ENCODE data around the gene TCTN2. TPM values are rescaled to one million over a fixed set of nuclear protein-coding genes. Genes with fewer than 3 reads are reported as not detected.

The TCTN2 gene
- total RNA-seq, 1 donor from 2014 or later, result 15.8 TPM

DNA sequence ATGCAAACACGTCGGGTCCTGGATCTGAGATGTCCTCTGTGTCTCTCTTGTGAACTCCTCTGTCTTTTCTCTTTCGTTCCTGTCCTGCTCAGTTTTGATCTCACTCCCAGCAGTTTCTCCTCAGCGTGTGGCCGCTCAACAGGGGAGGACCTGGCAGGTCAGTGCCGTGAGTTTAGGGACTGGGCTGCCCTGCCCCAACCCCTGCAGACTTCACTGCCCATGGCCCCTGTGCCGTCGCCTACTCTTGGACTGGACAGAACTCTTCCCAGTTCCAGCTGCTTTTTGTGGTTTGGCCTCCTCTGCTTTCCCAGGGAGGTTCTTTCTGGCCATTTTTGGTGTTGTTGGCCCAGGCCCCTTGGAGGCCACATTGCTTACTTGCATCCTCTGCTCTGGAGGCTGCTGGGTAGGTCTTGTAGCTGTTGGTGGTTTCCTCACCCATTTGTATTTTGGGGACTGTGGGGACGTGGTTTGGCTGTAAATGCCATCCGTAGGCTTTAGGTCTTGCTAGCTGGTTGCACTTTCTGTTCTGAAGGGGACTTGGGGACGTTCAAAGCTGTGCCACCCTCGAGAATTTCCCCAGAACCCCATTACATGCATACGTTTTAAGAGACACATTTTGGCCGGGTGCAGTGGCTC, 71.1 kb downstream of the TCTN2 start:
- no peak overlapping the region for H3K27ac Mint-ChIP-seq
- H3K36me3 ChIP-seq, result peaks cover 11% of the 10 kb centered on the region
- H3K36me3 Mint-ChIP-seq, result peaks cover 15% of the 10 kb centered on the region

DNA sequence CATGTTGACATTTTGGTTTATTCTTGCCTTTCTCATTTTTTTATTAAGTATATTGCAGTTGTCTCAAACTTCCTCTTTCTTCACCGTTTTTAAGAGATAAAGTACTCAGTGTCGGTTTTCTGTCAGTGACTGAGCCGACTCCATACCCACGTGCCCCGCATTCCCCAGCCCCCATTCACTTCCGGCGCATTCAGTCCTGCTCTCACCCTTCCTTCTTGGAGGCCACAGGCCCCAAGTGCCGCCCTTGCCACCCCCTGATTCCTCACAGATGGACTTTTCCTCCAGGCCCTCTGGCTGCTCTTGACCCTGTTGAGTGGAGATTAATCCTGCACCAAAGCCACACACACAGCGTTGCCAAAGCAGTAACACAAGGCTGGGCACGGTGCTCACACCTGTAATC, 72.1 kb downstream of the TCTN2 start:
- no peak overlapping the region for H3K4me2 ChIP-seq
- H3K4me3 ChIP-seq, result no peak overlapping the region
- H3K27me3 Mint-ChIP-seq (ENCODE audit: insufficient read depth, low read depth), result peaks cover 3% of the 10 kb centered on the region
- H3K9me3 ChIP-seq (ENCODE audit: low read depth), result no peaks in the 10 kb centered on the region
- H3K27me3 ChIP-seq, result no peaks in the 10 kb centered on the region
- H3K4me1 Mint-ChIP-seq, result no peaks in the 10 kb centered on the region
- H4K20me1 ChIP-seq (ENCODE audit: low read depth), result peaks cover 4% of the 10 kb centered on the region
- no peaks in the 10 kb centered on the region for H3K4me1 ChIP-seq
- no peaks in the 10 kb centered on the region for H3K9me3 Mint-ChIP-seq
- H3F3A ChIP-seq (ENCODE audit: low read depth), result no peaks in the 10 kb centered on the region
- no peak overlapping the region for H3K27ac Mint-ChIP-seq
- H3K4me3 Mint-ChIP-seq, result no peak overlapping the region
- H3K36me3 Mint-ChIP-seq, result peaks cover 17% of the 10 kb centered on the region
- no peak overlapping the region for H3K27ac ChIP-seq
- no peak overlapping the region for H2AFZ ChIP-seq (replicated peaks)
- H3K36me3 ChIP-seq, result peaks cover 4% of the 10 kb centered on the region
- H3K79me2 ChIP-seq (ENCODE audit: low read depth), result no peaks in the 10 kb centered on the region
- TF ChIP-seq, protein P1, sequence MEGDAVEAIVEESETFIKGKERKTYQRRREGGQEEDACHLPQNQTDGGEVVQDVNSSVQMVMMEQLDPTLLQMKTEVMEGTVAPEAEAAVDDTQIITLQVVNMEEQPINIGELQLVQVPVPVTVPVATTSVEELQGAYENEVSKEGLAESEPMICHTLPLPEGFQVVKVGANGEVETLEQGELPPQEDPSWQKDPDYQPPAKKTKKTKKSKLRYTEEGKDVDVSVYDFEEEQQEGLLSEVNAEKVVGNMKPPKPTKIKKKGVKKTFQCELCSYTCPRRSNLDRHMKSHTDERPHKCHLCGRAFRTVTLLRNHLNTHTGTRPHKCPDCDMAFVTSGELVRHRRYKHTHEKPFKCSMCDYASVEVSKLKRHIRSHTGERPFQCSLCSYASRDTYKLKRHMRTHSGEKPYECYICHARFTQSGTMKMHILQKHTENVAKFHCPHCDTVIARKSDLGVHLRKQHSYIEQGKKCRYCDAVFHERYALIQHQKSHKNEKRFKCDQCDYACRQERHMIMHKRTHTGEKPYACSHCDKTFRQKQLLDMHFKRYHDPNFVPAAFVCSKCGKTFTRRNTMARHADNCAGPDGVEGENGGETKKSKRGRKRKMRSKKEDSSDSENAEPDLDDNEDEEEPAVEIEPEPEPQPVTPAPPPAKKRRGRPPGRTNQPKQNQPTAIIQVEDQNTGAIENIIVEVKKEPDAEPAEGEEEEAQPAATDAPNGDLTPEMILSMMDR (IDR thresholded peaks at IDR 0.05), result no peak
- no peak overlapping the region for H3K9ac ChIP-seq
- no peak for DNase-seq (ENCODE audit: low spot score)

More for the DNA sequence above, 71.1 kb downstream of the TCTN2 start:
- Mint-ChIP-seq H3K4me1 (no peaks in the 10 kb centered on the region), H3K27me3 (ENCODE audit: insufficient read depth, low read depth) (peaks cover 3% of the 10 kb centered on the region), H3K4me3 (no peak overlapping the region), H3K9me3 (no peaks in the 10 kb centered on the region)
- H4K20me1 ChIP-seq (ENCODE audit: low read depth), result no peaks in the 10 kb centered on the region
- H3K9ac ChIP-seq, result no peak overlapping the region
- no peaks in the 10 kb centered on the region for H3K9me3 ChIP-seq (ENCODE audit: low read depth)
- no peaks in the 10 kb centered on the region for H3K4me1 ChIP-seq
- no peak overlapping the region for H3K4me2 ChIP-seq
- no peak overlapping the region for H3K4me3 ChIP-seq
- no peaks in the 10 kb centered on the region for H3K79me2 ChIP-seq (ENCODE audit: low read depth)
- no peak for TF ChIP-seq EZH2 (IDR thresholded peaks at IDR 0.05)
- TF ChIP-seq EZH2phosphoT487 (IDR thresholded peaks at IDR 0.05), result no peak
- TF ChIP-seq, protein P1 (IDR thresholded peaks at IDR 0.05), result no peak
- no peak overlapping the region for H2AFZ ChIP-seq (replicated peaks)
- no peak for DNase-seq (ENCODE audit: low spot score)
- no peak overlapping the region for H3K27ac ChIP-seq
- no peaks in the 10 kb centered on the region for H3K27me3 ChIP-seq
- no peaks in the 10 kb centered on the region for H3F3A ChIP-seq (ENCODE audit: low read depth)

DNA sequence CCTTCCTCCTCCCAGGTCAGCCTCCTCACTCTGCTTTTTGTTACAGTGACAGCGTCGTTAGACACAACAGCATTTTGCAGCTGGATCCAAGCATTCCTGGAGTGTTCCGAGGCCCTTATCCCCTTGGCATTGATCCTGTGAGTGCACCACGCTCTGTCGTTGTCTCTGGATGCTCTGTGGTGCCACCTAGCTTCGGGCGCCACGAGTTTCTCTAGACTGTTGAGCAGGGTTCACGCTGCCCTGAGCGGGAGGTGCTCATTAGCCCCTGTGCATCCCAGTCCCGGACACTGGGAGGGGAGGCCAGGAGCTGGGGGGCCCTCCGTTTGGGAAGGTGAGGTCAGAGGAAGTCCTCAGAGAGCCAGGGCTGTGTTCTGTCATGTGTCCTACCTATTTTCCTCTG, 73.9 kb downstream of the TCTN2 start:
- Mint-ChIP-seq H3K27me3 (ENCODE audit: insufficient read depth, low read depth) (peaks cover 3% of the 10 kb centered on the region), H3K27ac (no peak overlapping the region), H3K4me1 (no peaks in the 10 kb centered on the region), H3K36me3 (peaks cover 17% of the 10 kb centered on the region), H3K4me3 (no peak overlapping the region), H3K9me3 (no peaks in the 10 kb centered on the region)
- H3K27ac ChIP-seq, result no peak overlapping the region
- TF ChIP-seq, protein P1 (IDR thresholded peaks at IDR 0.05), result no peak
- TF ChIP-seq EZH2phosphoT487 (IDR thresholded peaks at IDR 0.05) (no peak), EZH2 (IDR thresholded peaks at IDR 0.05) (no peak)
- no peak overlapping the region for H3K4me3 ChIP-seq
- H3K9me3 ChIP-seq (ENCODE audit: low read depth), result no peaks in the 10 kb centered on the region
- no peak overlapping the region for H2AFZ ChIP-seq (replicated peaks)
- no peaks in the 10 kb centered on the region for H3K4me1 ChIP-seq
- no peaks in the 10 kb centered on the region for H3K79me2 ChIP-seq (ENCODE audit: low read depth)
- H3K36me3 ChIP-seq, result peaks cover 8% of the 10 kb centered on the region
- peaks cover 4% of the 10 kb centered on the region for H4K20me1 ChIP-seq (ENCODE audit: low read depth)
- H3K4me2 ChIP-seq, result no peak overlapping the region
- H3F3A ChIP-seq (ENCODE audit: low read depth), result no peaks in the 10 kb centered on the region
- no peak overlapping the region for H3K9ac ChIP-seq
- H3K27me3 ChIP-seq, result no peaks in the 10 kb centered on the region
- DNase-seq (ENCODE audit: low spot score), result peak; percentile 16
